HEK293T (cell line): ENCODE results near the gene MYOF.

ENCODE experiments used
- ARNT ChIP-seq: fragments of 450-650 bp; IDR thresholded peaks from 2 replicates; pipeline ENCODE4 v1.6.1; 2017; ENCODE audit warnings: mild to moderate bottlenecking
- CTBP1 ChIP-seq: fragments of 450-650 bp; IDR thresholded peaks from 2 replicates; pipeline ENCODE4 v1.6.1; 2016; ENCODE audit warnings: borderline replicate concordance
- ELF4 ChIP-seq: fragments of 450-650 bp; IDR thresholded peaks from 2 replicates; pipeline ENCODE4 v1.6.1; 2017; ENCODE audit warnings: antibody characterized with exemption
- FOXA1 ChIP-seq: fragments of 450-650 bp; IDR thresholded peaks from 2 replicates; pipeline ENCODE4 v1.6.1; 2016; ENCODE audit warnings: mild to moderate bottlenecking
- FOXK2 ChIP-seq: fragments of 450-650 bp; IDR thresholded peaks from 2 replicates; pipeline ENCODE4 v1.6.1; 2016; ENCODE audit warnings: mild to moderate bottlenecking
- FOXM1 ChIP-seq: fragments of 450-650 bp; IDR thresholded peaks from 2 replicates; pipeline ENCODE4 v1.6.1; 2017; ENCODE audit warnings: mild to moderate bottlenecking, borderline replicate concordance
- L3MBTL2 ChIP-seq: fragments of 450-650 bp; conservative IDR thresholded peaks from 2 replicates; pipeline ENCODE4 v1.6.1; 2016; ENCODE audit warnings: mild to moderate bottlenecking
- NFRKB ChIP-seq: fragments of 450-650 bp; IDR thresholded peaks from 2 replicates; pipeline ENCODE4 v1.6.1; 2016; ENCODE audit warnings: mild to moderate bottlenecking, moderate library complexity
- SP1 ChIP-seq: fragments of 450-650 bp; IDR thresholded peaks from 2 replicates; pipeline ENCODE4 v1.6.1; 2017
- SUZ12 ChIP-seq: fragments of 450-650 bp; IDR thresholded peaks from 2 replicates; pipeline ENCODE4 v1.6.1; 2016; ENCODE audit warnings: mild to moderate bottlenecking

DNA sequence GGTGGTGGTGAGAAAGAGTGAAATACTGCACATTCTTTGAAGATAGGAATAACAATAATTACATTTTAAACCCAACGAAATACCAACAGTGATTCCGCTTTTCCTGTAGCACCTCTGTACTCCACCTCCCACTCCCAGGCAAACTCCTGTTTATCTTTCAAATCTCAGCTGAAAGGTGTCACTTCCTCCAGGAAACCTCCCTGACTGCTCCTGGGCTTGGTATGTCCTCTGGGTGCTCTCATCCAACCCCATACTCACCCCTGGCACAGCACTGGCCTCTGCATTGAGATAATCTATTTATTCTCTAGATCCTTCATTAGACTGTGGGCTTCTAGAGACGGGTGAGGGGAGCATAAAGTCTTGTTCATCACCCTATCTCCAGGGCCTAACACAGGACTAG lies 148.0 kb downstream of the MYOF start:
- no peak for TF ChIP-seq SUZ12
- TF ChIP-seq FOXA1 = no peak
- no peak for TF ChIP-seq ELF4
- TF ChIP-seq NFRKB = no peak
- TF ChIP-seq SP1 = no peak
- TF ChIP-seq FOXK2 = no peak
- TF ChIP-seq FOXM1 = no peak
- no peak for TF ChIP-seq ARNT
- no peak for TF ChIP-seq CTBP1
- no peak for TF ChIP-seq L3MBTL2
